Endodermal cell (in vitro differentiated cells): ENCODE data around the gene ATIC. TPM values are rescaled to one million over a fixed set of nuclear protein-coding genes. Genes with fewer than 3 reads are reported as not detected.

Source experiments
- DNase-seq: peaks from one replicate; pipeline ENCODE4 v3.0.0-alpha.2; 2017
- H3K27ac ChIP-seq: 2 replicates; pipeline ENCODE4 v1.5.1; 2013; ENCODE audit warnings: mild to moderate bottlenecking, low read depth, low read length, moderate library complexity
- H3K27me3 ChIP-seq: 2 replicates; pipeline ENCODE4 v1.6.1; 2013; ENCODE audit warnings: mild to moderate bottlenecking, low read length, moderate library complexity; ENCODE audit not compliant: insufficient read depth, control insufficient read depth, poor library complexity, severe bottlenecking
- H3K36me3 ChIP-seq: 2 replicates; pipeline ENCODE4 v1.7.0; 2013; ENCODE audit warnings: mild to moderate bottlenecking, low read length, moderate library complexity; ENCODE audit not compliant: control insufficient read depth, insufficient read depth
- H3K4me1 ChIP-seq: one replicate; pipeline ENCODE4 v1.7.0; 2013; ENCODE audit warnings: low read length; ENCODE audit not compliant: control insufficient read depth, insufficient read depth
- H3K4me3 ChIP-seq: 2 replicates; pipeline ENCODE4 v1.5.1; 2013; ENCODE audit warnings: mild to moderate bottlenecking, low read length, moderate library complexity
- H3K9ac ChIP-seq: 2 replicates; pipeline ENCODE4 v1.6.1; 2013; ENCODE audit warnings: mild to moderate bottlenecking, low read length, moderate library complexity; ENCODE audit not compliant: poor library complexity, severe bottlenecking; ENCODE audit errors: extremely low read depth
- H3K9me3 ChIP-seq: 2 replicates; pipeline ENCODE4 v1.6.1; 2013; ENCODE audit warnings: mild to moderate bottlenecking, low read length, moderate library complexity; ENCODE audit not compliant: control insufficient read depth
- H3K27ac Mint-ChIP-seq: 2 replicates; pipeline ENCODE4 v1.8.0; 2020; ENCODE audit warnings: mixed read lengths
- H3K27me3 Mint-ChIP-seq: 2 replicates; pipeline ENCODE4 v1.8.0; 2021; ENCODE audit warnings: mild to moderate bottlenecking, mixed read lengths; ENCODE audit not compliant: insufficient read depth
- H3K36me3 Mint-ChIP-seq: 2 replicates; pipeline ENCODE4 v1.8.0; 2020; ENCODE audit warnings: low read depth, mixed read lengths
- H3K4me1 Mint-ChIP-seq: 2 replicates; pipeline ENCODE4 v1.8.0; 2020; ENCODE audit warnings: mixed read lengths
- H3K4me3 Mint-ChIP-seq: 2 replicates; pipeline ENCODE4 v1.8.0; 2020; ENCODE audit warnings: mild to moderate bottlenecking, moderate library complexity, mixed read lengths
- H3K9me3 Mint-ChIP-seq: 2 replicates; pipeline ENCODE4 v1.8.0; 2020; ENCODE audit warnings: mild to moderate bottlenecking, mixed read lengths
- CTCF ChIP-seq: fragments of 200-600 bp; sonication (generic); conservative IDR thresholded peaks from 2 replicates; pipeline ENCODE4 v1.5.0; 2021; ENCODE audit warnings: antibody characterized with exemption, mild to moderate bottlenecking
- WGBS, 2 experiments: methylation state at CpG; one replicate each; pipeline versions ENCODE4 v1.1.5 to v1.1.7; 2013; ENCODE audit warnings: missing lambda C conversion rate in 2 of 2, mixed read lengths in 1 of 2; ENCODE audit not compliant: insufficient coverage in 1 of 2, insufficient read length in 1 of 2; 5-methylcytosine and 5-hydroxymethylcytosine counted together
- total RNA-seq, 2 donors: library from RNA; stranded (reverse); fragmentation: NEBNext Ultra II Directional in 1 of 2; extraction: Animal tissue kit (Norgen Biotek cat#: 25700) in 1 of 2; gene quantifications; 2 replicates in 1 of 2; 3 replicates in 1 of 2; pipeline ENCODE4 v1.2.1, GENCODE V29; 2021

Gene ATIC
- total RNA-seq, 2 donors from 2014 or later, result 185 to 209 TPM

- H3K9me3 ChIP-seq, result no peaks in the 10 kb centered on the region
- DNase-seq, result no peak
- no peaks in the 10 kb centered on the region for H3K36me3 Mint-ChIP-seq
- H3K4me1 Mint-ChIP-seq, result peaks cover 15% of the 10 kb centered on the region
- H3K36me3 ChIP-seq, result no peaks in the 10 kb centered on the region
- TF ChIP-seq CTCF, result no peak
- H3K27me3 Mint-ChIP-seq, result no peaks in the 10 kb centered on the region
- 80 to 90% methylated on average over 1 to 3 of the region's 3 CpGs for WGBS, 2 experiments
- no peak overlapping the region for H3K27ac ChIP-seq
- no peaks in the 10 kb centered on the region for H3K27me3 ChIP-seq
- H3K9me3 Mint-ChIP-seq, result no peaks in the 10 kb centered on the region
- no peak overlapping the region for H3K9ac ChIP-seq
- no peak overlapping the region for H3K4me3 ChIP-seq
- no peak overlapping the region for H3K27ac Mint-ChIP-seq
- H3K4me1 ChIP-seq, result no peaks in the 10 kb centered on the region
- H3K4me3 Mint-ChIP-seq, result no peak overlapping the region
Observed at GRCh38 chr2:215290980-215291599, 20.8 kb upstream of the ATIC start.

GRCh38 chr2:215293879-215294278 is 18.0 kb upstream of the ATIC start:
- TF ChIP-seq CTCF, result no peak
- Mint-ChIP-seq H3K36me3 (no peaks in the 10 kb centered on the region), H3K27ac (no peak overlapping the region), H3K27me3 (no peaks in the 10 kb centered on the region), H3K4me3 (no peak overlapping the region), H3K9me3 (no peaks in the 10 kb centered on the region), H3K4me1 (peaks cover 15% of the 10 kb centered on the region)
- Histone ChIP-seq H3K27me3 (no peaks in the 10 kb centered on the region), H3K4me1 (no peaks in the 10 kb centered on the region), H3K36me3 (no peaks in the 10 kb centered on the region), H3K4me3 (no peak overlapping the region), H3K9me3 (no peaks in the 10 kb centered on the region), H3K9ac (no peak overlapping the region), H3K27ac (no peak overlapping the region)
- WGBS, 2 experiments, result 93 to 100% methylated on average over 2 to 4 of the region's 4 CpGs
- DNase-seq, result no peak

- no peaks in the 10 kb centered on the region for H3K27me3 ChIP-seq
- H3K36me3 ChIP-seq, result no peaks in the 10 kb centered on the region
- H3K4me3 Mint-ChIP-seq, result no peak overlapping the region
- peaks cover 18% of the 10 kb centered on the region for H3K9me3 Mint-ChIP-seq
- no peak for TF ChIP-seq CTCF
- H3K4me1 ChIP-seq, result no peaks in the 10 kb centered on the region
- no peaks in the 10 kb centered on the region for H3K4me1 Mint-ChIP-seq
- H3K36me3 Mint-ChIP-seq, result peaks cover 4% of the 10 kb centered on the region
- 94 to 100% methylated on average over 2 to 6 of the region's 6 CpGs for WGBS, 2 experiments
- H3K27ac Mint-ChIP-seq, result no peak overlapping the region
- DNase-seq, result no peak
- no peak overlapping the region for H3K27ac ChIP-seq
- no peak overlapping the region for H3K9ac ChIP-seq
- peaks cover 15% of the 10 kb centered on the region for H3K9me3 ChIP-seq
- no peak overlapping the region for H3K4me3 ChIP-seq
- H3K27me3 Mint-ChIP-seq, result no peaks in the 10 kb centered on the region
Observed at GRCh38 chr2:215299337-215299859, 12.5 kb upstream of the ATIC start.
